NCI-H146 (cell line): ENCODE results near the gene ZFHX3.
A peak's percentile ranks its signal among the peaks of the same experiment; 100 is the strongest.

Experiments used
- DNase-seq: peaks from one replicate; lab custom pipeline; 2025; lab: John Stamatoyannopoulos, UW

ZFHX3 gene

DNA sequence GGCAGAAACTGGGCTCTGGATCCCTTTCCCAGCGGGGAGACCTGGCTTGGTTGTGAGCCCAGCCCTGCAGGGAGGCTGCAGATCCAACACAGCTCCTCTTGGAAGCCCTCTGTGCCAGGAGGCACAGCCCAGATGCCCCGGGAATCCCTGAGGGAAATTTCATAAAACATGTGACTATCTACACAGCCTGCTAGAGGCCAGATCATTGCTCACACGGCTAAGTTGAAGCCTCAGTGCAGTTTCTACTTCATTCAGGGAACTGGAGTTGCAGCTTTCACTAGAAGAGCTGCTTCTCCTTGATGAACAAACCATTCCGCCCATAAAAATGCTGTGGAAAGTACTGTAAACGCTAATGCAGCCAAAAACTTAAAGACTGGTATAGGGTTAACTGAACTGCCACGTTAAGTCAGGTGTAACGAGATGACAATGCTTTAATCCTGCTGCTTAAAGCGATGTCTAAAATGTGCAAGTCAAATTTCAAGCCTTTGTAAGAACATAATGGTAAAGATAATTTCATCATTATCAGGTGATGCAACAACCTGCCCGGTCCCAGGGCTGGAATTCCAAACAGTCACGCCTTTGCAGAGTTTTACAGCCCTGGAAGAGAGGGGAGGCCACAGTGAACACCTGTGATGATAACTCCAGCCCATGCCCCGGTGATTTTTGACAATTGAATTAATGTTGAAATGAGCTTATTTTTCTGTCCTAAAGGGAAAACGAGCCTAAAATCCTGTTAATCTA lies 172.5 kb downstream of the ZFHX3 start:
- peak; percentile 10 for DNase-seq

DNA sequence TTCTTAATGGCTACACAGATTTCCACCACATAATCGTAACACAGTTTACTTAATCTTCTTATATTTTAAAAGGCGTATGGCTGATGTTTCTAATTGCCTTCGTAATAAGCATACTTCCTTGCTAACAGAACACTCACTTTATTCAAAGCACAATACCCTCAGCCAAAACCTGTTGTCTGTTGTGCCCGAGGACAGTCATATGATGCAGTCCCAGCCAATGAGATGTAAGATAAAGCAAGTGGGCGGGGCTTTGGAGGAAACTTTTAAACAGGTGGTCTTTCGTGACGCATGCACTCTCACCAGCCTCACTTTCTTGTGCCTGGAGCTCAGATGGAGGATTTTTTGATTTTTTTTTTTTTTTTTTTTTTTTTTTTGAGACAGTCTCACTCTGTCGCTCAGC lies 174.1 kb downstream of the ZFHX3 start:
- no peak for DNase-seq

DNA sequence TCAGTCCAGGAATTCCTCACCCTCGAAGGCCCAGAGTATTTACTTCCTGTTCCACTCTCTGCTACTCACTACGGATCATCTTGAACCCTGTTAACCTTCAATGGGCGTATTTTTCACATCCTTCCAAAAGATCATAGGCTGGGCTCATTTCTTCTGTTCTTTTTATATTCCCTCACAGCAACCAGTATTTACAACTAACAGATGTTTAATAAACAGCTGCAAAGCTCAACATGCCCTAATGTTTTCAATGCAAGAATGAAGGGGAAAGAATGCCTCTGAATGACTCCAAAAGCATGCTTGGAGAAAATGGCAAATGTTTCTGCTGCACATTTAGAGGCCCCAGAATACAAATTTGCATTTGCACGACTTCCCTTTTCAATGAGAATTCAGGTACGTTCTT lies 174.9 kb downstream of the ZFHX3 start:
- DNase-seq, result no peak

DNA sequence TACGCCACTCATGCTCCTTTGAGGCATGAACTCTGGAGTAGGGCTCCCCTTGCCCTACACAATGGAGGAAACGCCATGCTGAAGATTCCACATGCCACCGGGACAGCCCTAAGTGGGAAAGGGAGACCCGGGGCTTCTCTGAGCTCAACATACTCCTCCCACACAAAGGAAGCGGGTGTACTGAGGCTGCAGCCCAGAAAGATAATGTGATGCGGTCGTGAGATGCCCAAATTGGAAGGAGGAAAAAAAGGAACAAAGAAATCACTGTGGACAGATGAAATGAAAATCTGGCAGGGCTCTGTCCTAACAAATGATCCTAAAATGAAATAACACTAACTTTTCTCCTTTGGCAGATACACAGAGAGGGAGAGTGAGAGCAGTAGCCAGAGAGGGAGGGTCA lies 182.1 kb downstream of the ZFHX3 start:
- DNase-seq, result no peak

DNA sequence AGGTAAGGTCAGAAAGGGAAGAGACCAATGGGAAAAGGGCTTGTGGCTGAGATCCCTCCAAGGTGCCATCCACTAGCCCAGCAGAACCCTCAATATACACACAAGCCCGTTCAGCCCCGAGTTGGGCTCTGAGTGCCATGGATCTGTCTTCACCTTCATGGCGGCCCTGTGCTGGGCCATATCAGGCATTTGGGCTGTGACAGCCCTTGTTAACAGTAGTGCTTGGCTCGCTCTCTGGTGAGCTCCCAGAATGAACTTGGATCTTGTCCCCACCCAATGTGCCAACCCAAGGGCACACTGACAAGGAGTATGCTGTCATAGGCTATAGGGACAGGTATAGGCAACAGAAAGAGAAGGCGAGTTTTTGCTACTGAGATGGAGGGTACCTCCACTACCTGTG lies 182.7 kb downstream of the ZFHX3 start:
- no peak for DNase-seq

DNA sequence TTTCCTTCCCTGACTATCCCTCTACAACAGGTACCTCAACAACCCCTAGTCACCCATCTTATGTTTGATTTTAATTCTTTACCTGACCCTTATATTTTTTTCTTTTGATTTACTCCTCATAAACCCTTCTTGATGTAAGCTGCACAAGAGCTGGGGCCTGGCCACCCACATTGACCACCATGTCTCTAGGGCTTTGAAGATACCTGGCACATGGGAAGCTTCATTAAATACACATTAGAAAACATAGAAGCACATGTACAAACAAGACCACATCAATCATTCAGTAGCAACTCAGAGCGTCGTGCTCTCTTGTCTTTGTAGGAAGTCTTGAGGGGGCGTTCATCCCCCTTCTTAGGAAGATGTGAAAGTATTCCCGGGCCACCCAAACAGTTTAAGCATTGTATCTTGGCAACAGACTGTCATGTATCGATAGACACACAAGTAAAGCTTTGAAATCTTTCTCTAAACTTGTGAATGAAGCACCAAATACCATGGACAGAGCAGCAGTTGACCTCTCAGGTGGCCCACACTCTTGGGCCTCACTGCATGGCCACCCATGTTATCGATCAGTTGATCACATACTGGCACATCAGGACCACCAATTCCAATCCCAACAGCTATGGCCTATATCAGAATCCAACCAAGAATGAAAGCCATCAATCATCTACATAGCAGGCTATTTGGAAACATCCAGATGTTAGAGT lies 183.6 kb downstream of the ZFHX3 start:
- DNase-seq, result no peak

DNA sequence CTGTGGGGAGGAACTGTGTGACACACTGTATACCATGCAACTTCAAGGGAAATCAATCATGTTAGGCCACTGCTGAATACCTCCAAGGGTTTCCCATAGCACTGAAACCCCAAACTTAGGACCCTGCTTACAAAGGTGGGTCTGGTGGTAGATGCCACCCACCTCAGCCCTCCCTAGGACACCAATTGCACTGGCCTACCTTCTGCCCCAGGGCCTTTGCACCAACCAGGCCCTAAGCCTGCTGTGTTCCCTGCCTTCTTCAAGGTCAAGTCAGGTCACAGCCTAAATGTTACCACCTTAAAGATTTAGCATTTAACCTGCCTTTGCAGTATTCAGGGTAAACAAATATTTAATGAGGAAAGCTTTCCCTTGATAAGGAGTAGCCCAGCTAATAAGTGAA lies 185.8 kb downstream of the ZFHX3 start:
- no peak for DNase-seq

DNA sequence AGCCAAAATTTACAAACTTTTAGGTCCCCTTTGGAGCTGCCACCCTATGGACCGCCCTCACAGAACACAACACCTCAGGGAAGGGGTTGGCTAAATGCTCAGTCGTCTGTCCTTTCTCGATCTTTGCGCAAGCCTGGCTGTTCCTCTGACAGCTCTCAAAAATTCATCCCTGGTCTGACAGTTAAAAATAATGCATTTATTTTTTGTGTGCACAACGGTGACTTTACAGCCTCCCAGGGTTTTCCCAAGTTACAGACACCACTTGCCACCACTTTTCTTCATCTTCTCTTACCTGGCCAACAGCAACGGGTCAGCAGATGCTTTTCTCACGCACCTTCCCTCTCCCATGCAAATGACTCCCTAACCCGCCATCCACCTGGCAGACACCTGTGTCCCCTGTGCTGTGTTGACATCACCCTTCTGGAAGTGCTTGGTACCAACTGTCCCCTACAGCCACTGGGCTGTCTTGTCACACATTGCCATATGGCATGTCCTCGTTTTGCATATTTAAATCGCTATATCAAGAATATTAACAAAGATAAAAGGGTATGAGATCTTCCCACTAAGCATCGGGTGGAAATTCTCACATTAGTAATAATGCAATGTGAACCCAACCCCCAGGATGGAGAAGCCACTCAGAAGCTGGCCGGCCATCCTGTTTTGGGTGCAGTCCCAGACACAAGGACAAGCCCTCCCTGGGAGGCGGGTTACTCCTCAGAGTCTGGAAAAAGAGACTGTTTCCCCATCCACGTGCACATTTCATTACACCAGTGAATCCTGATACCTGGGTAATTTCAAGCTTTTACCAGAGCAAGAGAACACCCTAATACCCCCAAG lies 187.0 kb downstream of the ZFHX3 start:
- DNase-seq, result no peak

DNA sequence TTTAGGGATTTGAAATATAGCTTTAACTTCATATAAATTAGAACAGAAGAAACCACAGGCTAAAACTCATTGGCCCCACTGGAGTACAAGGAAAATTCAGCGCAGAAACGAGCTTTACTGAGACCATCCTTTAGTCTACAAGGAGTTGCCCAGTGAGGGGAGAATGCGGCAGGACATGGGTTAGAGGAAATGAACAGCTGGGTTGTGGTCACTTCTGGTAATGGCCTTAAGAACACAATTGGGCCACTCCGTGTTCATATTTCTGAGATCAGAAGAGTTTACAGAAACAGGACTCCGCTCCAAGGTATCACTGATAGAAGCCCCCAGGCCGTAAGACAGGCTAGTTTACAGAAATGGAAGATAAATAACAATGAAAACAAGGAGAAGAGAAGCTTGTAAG lies 188.3 kb downstream of the ZFHX3 start:
- no peak for DNase-seq

DNA sequence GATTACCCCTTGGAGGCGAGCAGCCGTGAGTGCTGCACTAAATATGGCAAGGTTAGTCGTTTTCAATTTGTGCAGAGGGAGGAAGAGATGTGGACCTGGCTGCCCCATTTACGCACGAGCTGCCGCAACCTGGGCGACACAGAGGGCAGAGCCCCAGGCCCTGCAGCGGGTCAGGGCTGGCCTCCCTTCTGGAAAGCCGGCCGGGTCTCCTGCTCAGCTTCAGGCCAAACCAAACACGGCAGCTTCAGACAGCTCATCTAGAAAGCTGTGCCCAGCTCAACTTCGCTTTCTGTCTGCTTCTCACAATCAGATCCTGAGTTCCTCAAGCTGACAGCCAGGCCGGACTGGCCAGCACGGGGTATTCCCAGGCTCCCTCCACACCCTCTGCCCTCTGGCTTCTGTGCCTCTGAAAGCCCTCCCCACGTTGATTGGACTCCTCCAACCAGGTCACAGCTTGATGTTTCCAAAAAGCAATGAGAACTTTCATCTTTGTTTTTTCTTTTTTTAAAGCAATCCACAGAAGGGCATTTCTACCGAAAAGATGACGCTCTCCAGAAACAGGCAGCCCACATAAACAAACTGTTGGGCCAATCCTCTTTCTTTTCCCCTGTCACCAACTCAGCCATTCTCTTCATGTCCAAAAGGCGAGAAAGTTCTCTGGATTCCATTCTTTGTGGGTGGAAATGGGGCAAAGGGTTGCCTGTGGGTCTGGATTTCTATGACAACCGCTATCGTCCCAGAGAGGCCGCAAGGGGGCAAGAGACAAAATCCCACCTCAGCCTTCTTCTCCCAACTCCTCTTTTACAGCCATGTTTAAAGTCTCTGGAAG lies 189.0 kb downstream of the ZFHX3 start:
- no peak for DNase-seq

DNA sequence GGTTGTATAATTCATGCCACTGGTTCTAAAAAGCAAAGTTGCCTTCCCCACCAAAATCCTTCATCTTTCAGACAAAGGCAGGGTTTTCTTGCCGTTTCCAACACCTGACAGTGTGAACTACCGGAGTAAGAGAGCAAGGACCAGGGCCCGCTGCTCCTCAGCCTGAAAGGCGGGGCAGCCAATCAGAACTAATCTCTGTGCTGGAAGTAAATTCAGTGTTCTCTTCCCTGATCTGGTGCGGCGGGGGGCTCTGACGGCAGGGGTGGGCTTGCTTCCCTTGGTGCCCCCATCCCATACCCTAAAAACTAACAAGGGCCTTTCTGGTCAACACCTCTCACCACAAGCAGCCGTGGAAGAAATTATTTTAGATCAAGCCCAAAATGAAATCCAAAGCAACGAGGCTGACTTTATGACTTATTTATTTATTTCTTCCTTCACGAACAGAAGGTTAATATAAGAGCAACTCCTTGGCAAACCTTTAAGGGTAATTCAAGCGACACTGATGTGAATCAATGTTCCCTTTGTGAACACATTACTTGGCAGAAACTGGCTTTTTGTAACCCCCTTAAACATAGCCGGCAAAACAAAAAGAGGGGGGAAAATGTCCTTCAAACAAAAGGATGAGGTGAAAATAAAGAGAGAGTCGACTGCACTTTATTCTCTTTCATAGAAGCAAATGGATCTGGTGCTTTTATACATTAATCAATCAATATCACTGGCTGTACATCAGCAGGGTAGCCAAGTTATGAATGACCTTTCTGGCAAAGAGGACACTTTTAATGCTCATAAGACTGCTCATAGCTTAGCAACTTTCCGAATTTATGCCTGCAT lies 189.9 kb downstream of the ZFHX3 start:
- DNase-seq, result no peak

DNA sequence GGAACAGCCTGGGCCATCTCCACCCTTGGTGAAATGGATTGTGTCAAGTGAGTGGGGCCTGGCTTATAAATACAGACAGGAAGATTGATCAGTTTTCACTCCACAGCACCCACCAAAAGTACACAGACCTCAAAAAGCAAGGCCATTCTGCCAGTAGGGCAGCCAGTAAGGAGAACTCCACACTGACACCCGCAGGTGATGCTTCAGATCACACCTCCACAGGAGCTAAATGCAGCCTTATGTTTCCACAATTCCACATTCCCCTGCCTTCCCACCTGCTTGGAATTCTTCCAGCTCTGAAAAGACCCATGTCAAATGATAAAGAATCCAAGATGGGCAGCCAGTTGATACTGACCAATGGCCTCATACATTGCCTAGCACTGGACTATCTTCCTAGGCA lies 191.1 kb downstream of the ZFHX3 start:
- DNase-seq, result peak; percentile 51

DNA sequence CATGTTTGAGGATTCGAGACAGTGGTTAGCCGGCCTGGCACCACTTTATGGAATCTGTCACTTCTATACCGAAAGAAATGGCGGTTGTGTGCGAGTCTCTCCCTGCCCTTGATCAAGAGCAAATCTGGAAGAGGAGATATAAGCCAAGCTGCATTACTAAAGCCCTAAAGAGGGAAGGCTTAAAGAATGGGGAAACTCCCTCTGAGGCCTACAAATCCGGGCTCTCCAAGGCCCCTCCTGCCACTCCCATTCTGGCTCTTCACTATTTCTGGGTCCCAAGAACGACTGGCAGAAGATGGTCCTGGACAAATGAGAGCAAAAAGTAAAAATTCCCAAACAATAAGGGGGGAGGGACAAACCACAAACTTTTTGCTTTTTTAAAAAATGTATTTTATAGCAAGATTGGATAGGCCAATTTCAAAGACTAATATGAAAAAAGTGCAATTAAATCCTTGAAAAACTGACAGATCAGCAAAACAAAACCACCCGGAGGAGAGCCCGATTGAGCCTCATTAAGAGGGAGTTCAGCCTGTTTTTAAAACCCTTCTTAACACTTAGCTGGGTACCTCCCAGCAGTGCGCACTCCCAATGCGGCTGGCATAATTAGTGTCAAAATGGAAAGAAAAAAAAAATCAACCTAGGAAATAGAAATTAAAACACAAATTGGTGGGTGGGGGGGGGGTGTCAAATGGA lies 193.5 kb downstream of the ZFHX3 start:
- DNase-seq, result no peak

DNA sequence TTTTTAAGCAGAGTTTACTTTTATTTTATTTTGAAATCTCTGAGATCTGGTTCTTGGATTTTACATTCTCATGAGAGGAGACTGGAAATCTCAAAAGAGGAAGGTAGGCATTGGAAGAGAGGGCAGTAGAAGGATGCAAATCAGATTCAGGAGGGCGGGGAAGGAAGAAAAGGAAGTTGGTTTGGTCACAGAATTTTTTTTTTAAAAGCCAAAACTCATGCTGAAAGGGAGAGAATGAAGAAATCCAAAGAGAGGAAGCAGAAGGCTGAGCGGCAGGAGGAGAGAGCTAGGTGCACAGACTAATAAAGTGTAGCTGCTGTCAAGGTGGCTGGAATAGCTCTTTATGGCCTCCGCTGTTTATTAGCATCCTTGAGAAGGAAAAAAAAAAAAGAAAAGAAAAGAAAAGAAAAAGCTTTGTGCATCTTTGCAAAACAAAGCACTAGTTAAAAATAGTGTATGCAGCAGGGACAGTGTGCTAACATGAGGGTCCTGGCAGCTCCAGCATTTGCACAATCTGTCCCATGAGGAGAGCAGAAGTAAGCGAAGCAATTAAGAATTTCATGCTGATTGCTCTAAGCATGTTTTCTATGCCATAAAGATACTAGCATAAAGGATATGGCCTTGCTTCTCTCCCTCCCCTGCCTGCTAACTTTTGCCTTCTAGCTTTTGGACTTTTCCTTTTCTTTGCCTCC lies 194.2 kb downstream of the ZFHX3 start:
- no peak for DNase-seq

DNA sequence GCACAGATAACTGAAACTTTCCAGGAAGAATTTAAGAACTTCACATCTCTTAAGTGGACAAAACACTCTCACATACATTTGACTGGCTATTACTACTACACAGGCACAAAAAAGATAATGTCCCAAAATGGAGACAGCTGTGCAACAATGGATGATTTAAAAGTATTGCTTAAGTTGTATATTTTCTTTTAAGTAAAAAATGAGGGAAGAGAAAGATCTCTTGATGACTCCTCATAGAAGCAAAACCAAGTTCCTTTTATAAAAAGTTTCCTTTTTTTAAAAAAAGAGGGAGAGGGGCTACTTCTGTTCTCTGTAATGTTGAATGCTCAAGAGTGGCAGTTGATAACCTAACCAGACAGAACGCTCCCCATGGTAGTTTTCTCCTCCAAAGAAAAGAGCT lies 195.5 kb downstream of the ZFHX3 start:
- DNase-seq, result no peak

DNA sequence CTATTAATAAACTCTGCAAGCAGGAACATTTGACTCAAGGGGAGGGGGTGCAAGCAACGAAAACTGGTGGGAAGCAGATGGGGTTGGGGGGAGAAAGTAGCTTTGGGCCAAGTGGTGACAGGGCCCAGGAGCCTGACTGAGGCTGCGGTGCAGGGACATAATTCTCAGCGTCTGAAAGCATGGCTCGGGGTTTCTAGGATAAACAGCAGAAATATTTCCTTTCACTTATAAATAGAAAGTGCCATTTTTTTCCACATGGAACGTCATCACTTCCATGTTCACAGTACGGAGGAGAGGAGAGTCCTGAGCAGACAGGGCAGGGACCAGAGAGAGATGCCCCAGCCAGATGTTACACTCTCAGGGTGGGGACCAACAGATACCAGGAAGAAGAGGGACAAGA lies 197.1 kb downstream of the ZFHX3 start:
- no peak for DNase-seq

DNA sequence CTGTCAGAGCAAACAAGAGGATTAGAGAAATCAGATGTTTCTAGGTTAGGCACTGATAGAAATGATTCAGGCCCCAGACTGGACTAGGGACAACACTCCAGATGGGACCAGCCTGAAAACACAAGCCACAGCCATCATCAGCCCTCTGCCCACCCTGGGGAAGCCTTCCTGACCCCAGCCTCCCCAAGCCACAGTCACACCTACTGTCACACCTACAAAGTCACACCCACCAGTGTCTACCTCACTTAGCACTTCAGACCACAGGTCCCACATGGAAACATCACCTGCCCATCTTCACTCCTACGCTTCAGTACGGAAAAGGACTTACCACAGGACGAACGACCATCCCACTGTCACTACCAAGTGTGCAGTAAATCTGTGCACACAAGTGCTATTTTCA lies 197.9 kb downstream of the ZFHX3 start:
- no peak for DNase-seq

DNA sequence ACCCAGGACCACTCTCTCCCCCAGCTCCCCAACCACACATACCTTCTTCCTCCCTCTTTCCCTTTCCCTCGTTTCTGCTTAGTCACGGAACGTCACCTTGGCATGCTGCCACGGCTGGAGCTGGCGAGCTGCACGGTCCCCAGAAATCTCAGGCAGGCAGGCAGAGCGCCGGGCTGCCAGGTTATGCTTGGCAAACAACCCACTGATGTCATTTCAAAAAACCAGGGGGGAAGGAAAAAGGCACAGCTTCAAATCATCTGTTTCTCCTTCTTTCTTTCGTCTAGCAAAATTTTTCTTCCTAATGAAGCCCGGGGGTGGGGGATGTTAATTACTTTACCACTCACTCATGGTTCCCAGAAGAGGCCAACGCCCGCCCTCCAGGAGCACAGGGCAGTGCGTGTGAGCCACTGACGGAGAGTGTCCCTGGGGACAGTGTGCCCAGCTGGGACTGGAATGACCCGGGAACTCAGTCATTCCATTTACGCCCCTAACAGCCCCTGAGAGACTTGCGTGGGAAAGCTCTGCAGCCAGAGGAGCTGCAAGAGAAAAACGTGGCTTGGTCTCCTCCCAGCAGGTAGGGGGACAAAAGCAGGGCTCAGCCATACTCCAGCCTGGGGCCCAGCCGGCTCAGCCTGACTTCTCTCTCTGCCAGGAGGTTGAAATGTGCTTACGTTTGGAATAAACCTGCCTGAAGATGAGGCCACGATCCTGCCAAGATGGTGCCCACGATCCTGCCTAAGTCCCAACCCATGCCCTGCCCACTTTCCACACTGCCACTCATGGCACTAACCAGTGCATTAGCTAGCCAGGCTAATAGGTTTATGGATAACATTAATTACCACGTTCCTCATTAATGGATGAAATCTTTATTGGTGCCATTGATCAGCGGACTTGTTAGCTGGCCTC lies 198.9 kb downstream of the ZFHX3 start:
- no peak for DNase-seq

DNA sequence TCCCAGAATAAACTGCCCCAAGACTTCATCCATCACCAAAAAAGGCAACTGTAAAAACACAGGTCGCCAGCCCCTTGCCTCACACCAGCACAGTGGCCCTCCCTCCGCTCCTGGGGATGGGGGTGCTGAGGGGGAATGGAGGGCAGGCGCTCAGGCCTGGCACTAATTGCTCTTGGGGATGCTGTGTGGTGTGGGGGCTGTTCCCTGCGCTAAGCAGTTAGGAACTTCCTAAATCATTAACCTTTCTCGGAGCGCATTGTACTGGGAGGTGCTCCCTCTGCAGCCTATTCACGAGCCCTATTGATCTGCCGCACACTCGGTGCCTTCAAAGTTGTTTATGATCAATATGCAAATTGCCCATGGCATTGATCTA lies 199.9 kb downstream of the ZFHX3 start:
- DNase-seq, result no peak
